HepG2 (cell line): ENCODE data around the gene TBC1D5.

Source experiments
- EZH2 ChIP-seq: conservative IDR thresholded peaks from 2 replicates; pipeline ENCODE4 v1.6.1; 2012; ENCODE audit warnings: mild to moderate bottlenecking, low read depth, low read length, moderate library complexity
- IKZF1 ChIP-seq: fragments of 450-650 bp; IDR thresholded peaks from 2 replicates; pipeline ENCODE4 v1.7.1; 2016
- ONECUT2 ChIP-seq: sonication (generic); formaldehyde crosslinking; IDR thresholded peaks from 2 replicates; pipeline ENCODE4 v1.4.0; 2020; ENCODE audit warnings: missing genetic modification reagents
- POLR2A ChIP-seq, 2 experiments: IDR thresholded peaks; 2 replicates each; pipeline ENCODE4 v1.6.1; 2011; ENCODE audit warnings: low read depth in 2 of 2, low read length in 2 of 2, mild to moderate bottlenecking in 1 of 2, moderate library complexity in 1 of 2; ENCODE audit not compliant: insufficient read depth in 1 of 2
- THAP7 ChIP-seq: sonication (generic); formaldehyde crosslinking; IDR thresholded peaks from 2 replicates; pipeline ENCODE4 v1.8.1; 2023; ENCODE audit warnings: mild to moderate bottlenecking, missing genetic modification reagents
- ZNF605 ChIP-seq: sonication (generic); formaldehyde crosslinking; IDR thresholded peaks from 2 replicates; pipeline ENCODE4 v1.8.0; 2022; ENCODE audit warnings: mild to moderate bottlenecking, missing genetic modification reagents
- ZNF740 ChIP-seq: sonication (generic); formaldehyde crosslinking; IDR thresholded peaks from 2 replicates; pipeline ENCODE4 v1.4.0; 2020; ENCODE audit warnings: missing genetic modification reagents
- TF ChIP-seq, protein P1 (sequence below): sonication (generic); formaldehyde crosslinking; IDR thresholded peaks from 2 replicates; pipeline ENCODE4 v1.4.0; 2020; ENCODE audit warnings: missing genetic modification reagents, mild to moderate bottlenecking, borderline replicate concordance
- TF ChIP-seq, protein P2 (sequence below): sonication (generic); formaldehyde crosslinking; IDR thresholded peaks from 2 replicates; pipeline ENCODE4 v1.8.1; 2022; ENCODE audit warnings: low read depth, mild to moderate bottlenecking, missing genetic modification reagents

DNA sequence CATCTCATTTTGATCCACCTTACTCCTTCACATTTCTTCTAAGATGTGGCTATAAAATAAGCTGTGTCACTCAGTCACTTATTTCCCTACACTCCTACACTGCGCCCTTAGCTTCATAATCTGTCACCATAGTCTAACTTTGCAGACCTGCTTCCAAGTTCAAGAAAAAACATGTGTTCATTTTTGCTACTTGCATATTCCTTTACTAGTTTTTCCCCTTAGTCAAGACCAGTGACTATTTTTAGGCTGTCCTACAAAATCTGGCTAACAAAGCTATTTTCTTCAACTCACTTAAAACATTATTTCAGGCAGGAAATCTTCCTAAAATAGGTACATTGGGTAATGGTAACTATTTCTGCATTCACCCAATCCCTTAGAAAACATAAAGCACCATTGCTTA lies 272.5 kb downstream of the TBC1D5 start:
- TF ChIP-seq IKZF1 (no peak), THAP7 (no peak), ONECUT2 (CRISPR knock-in tag) (no peak), POLR2A (IDR thresholded peaks at IDR 0.05; ENCODE audit: insufficient read depth in 1 of 2, low read depth in 2 of 2, low read length in 2 of 2) (no peak), ZNF740 (no peak), EZH2 (no peak), ZNF605 (CRISPR knock-in tag) (no peak)
- TF ChIP-seq, protein P1, sequence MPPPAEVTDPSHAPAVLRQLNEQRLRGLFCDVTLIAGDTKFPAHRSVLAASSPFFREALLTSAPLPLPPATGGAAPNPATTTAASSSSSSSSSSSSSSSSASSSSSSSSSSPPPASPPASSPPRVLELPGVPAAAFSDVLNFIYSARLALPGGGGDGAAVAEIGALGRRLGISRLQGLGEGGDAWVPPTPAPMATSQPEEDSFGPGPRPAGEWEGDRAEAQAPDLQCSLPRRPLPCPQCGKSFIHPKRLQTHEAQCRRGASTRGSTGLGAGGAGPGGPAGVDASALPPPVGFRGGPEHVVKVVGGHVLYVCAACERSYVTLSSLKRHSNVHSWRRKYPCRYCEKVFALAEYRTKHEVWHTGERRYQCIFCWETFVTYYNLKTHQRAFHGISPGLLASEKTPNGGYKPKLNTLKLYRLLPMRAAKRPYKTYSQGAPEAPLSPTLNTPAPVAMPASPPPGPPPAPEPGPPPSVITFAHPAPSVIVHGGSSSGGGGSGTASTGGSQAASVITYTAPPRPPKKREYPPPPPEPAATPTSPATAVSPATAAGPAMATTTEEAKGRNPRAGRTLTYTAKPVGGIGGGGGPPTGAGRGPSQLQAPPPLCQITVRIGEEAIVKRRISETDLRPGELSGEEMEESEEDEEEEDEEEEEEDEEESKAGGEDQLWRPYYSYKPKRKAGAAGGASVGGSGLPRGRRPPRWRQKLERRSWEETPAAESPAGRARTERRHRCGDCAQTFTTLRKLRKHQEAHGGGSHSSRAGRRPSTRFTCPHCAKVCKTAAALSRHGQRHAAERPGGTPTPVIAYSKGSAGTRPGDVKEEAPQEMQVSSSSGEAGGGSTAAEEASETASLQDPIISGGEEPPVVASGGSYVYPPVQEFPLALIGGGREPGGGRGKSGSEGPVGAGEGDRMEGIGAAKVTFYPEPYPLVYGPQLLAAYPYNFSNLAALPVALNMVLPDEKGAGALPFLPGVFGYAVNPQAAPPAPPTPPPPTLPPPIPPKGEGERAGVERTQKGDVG = no peak
- TF ChIP-seq, protein P2, sequence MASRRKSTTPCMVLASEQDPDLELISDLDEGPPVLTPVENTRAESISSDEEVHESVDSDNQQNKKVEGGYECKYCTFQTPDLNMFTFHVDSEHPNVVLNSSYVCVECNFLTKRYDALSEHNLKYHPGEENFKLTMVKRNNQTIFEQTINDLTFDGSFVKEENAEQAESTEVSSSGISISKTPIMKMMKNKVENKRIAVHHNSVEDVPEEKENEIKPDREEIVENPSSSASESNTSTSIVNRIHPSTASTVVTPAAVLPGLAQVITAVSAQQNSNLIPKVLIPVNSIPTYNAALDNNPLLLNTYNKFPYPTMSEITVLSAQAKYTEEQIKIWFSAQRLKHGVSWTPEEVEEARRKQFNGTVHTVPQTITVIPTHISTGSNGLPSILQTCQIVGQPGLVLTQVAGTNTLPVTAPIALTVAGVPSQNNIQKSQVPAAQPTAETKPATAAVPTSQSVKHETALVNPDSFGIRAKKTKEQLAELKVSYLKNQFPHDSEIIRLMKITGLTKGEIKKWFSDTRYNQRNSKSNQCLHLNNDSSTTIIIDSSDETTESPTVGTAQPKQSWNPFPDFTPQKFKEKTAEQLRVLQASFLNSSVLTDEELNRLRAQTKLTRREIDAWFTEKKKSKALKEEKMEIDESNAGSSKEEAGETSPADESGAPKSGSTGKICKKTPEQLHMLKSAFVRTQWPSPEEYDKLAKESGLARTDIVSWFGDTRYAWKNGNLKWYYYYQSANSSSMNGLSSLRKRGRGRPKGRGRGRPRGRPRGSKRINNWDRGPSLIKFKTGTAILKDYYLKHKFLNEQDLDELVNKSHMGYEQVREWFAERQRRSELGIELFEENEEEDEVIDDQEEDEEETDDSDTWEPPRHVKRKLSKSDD (CRISPR knock-in tag) = no peak
